Inflammatory macrophage (primary cell): ENCODE measurements around the gene SCYGR8.
A peak's percentile ranks its signal among the peaks of the same experiment; 100 is the strongest.
"Not testable (repeated sequence)": the region's sequence is repeated elsewhere in the genome, so short reads cannot be mapped to it uniquely, and the experiment has no call there.

Experiments used
- DNase-seq, 2 donors: peaks; one replicate each; pipeline ENCODE4 v3.0.0-alpha.2; 2020 to 2022
- total RNA-seq, 18 experiments: gene quantifications; one replicate each; lab custom pipeline; 2026; ENCODE audit warnings: mixed read lengths in 6 of 18, inconsistent platforms in 2 of 18; lab: John Stamatoyannopoulos, UW

The SCYGR8 gene
- 0 reads per million in 18 experiments for total RNA-seq

- no peak for DNase-seq
Measured at GRCh38 chr2:227745594-227745993, at the start of gene SCYGR8. SCYGR8 (plus strand) TSS chr2:227745894; CDS start chr2:227745894, 0 bp downstream.

GRCh38 chr2:227696990-227697679 is 48.6 kb upstream of the SCYGR8 start:
- no peak for DNase-seq

- DNase-seq: no peak
Measured at GRCh38 chr2:227701556-227701955, 44.1 kb upstream of the SCYGR8 start.

- DNase-seq: no peak
Measured at GRCh38 chr2:227703280-227703732, 42.4 kb upstream of the SCYGR8 start.

- DNase-seq: no peak
Measured at GRCh38 chr2:227703961-227704360, 41.7 kb upstream of the SCYGR8 start.

GRCh38 chr2:227706859-227707258 is 38.8 kb upstream of the SCYGR8 start:
- no peak for DNase-seq

- no peak for DNase-seq
Measured at GRCh38 chr2:227707390-227707789, 38.3 kb upstream of the SCYGR8 start.

GRCh38 chr2:227710986-227711385 is 34.7 kb upstream of the SCYGR8 start:
- no peak for DNase-seq

GRCh38 chr2:227713291-227713690 is 32.4 kb upstream of the SCYGR8 start:
- DNase-seq: no peak

GRCh38 chr2:227716501-227716900 is 29.2 kb upstream of the SCYGR8 start:
- no peak for DNase-seq

- DNase-seq: no peak
Measured at GRCh38 chr2:227717687-227718567, 27.8 kb upstream of the SCYGR8 start, which contains the start of gene SLC19A3. SLC19A3 (minus strand) TSS chr2:227718028; CDS start chr2:227702318, 15,710 bp downstream.

GRCh38 chr2:227719641-227720040 is 26.1 kb upstream of the SCYGR8 start:
- DNase-seq: no peak

GRCh38 chr2:227720680-227721079 is 25.0 kb upstream of the SCYGR8 start:
- DNase-seq: peak in 1 of 2 donors; percentile 8

- not testable (repeated sequence) for DNase-seq
Measured at GRCh38 chr2:227722821-227723220, 22.9 kb upstream of the SCYGR8 start.

GRCh38 chr2:227724394-227725039 is 21.2 kb upstream of the SCYGR8 start, which contains the start of gene SCYGR6:
SCYGR6 (minus strand) TSS chr2:227724757; CDS start chr2:227724757, 0 bp downstream.
- DNase-seq: peak in 1 of 2 donors; percentile 8

GRCh38 chr2:227728035-227728434 is 17.7 kb upstream of the SCYGR8 start, which contains the start of gene SCYGR7:
SCYGR7 (plus strand) TSS chr2:227728335; CDS start chr2:227728335, 0 bp downstream.
- DNase-seq: no peak

- DNase-seq: no peak
Measured at GRCh38 chr2:227739351-227739750, 6.3 kb upstream of the SCYGR8 start.

GRCh38 chr2:227740705-227741104 is 5.0 kb upstream of the SCYGR8 start:
- DNase-seq: not testable (repeated sequence)

GRCh38 chr2:227748079-227748478 is 2.4 kb downstream of the SCYGR8 start:
- no peak for DNase-seq

- DNase-seq: peak in 1 of 2 donors; percentile 19
Measured at GRCh38 chr2:227756261-227756660, 10.6 kb downstream of the SCYGR8 start.

- no peak for DNase-seq
Measured at GRCh38 chr2:227759411-227760118, 13.9 kb downstream of the SCYGR8 start.
